DOHH2 (cell line): ENCODE measurements around the gene KBTBD8.
A peak's percentile ranks its signal among the peaks of the same experiment; 100 is the strongest.

Source experiments
- H3F3A ChIP-seq: fragments of 200-600 bp; sonication (generic), shearing (Covaris generic); 2 replicates; pipeline ENCODE4 v1.6.0; 2016; ENCODE audit warnings: antibody characterized with exemption, mild to moderate bottlenecking; ENCODE audit not compliant: control insufficient read depth, insufficient read depth
- H3K27ac ChIP-seq: fragments of 200-600 bp; sonication (generic); 2 replicates; pipeline ENCODE4 v1.5.1; 2014; ENCODE audit warnings: low read depth, mild to moderate bottlenecking, low read length, moderate library complexity
- H3K27me3 ChIP-seq: fragments of 200-600 bp; sonication (generic); 2 replicates; pipeline ENCODE4 v1.6.1; 2014; ENCODE audit warnings: mild to moderate bottlenecking, low read length, mixed read lengths; ENCODE audit not compliant: control insufficient read depth
- H3K36me3 ChIP-seq: fragments of 200-600 bp; sonication (generic); 2 replicates; pipeline ENCODE4 v1.6.1; 2014; ENCODE audit warnings: mild to moderate bottlenecking, low read length, moderate library complexity, mixed read lengths; ENCODE audit not compliant: control insufficient read depth
- H3K4me1 ChIP-seq: fragments of 200-600 bp; sonication (generic); 2 replicates; pipeline ENCODE4 v1.6.1; 2014; ENCODE audit warnings: mild to moderate bottlenecking, low read length, mixed read lengths; ENCODE audit not compliant: control insufficient read depth
- H3K4me2 ChIP-seq: fragments of 200-600 bp; sonication (generic); 2 replicates; pipeline ENCODE4 v1.6.0; 2014; ENCODE audit warnings: mild to moderate bottlenecking, low read length, moderate library complexity
- H3K4me3 ChIP-seq: fragments of 200-600 bp; sonication (generic); 2 replicates; pipeline ENCODE4 v1.5.1; 2014; ENCODE audit warnings: mild to moderate bottlenecking, low read length, mixed read lengths
- H3K79me2 ChIP-seq: fragments of 200-600 bp; sonication (generic); 2 replicates; pipeline ENCODE4 v1.6.1; 2014; ENCODE audit warnings: mild to moderate bottlenecking, low read length, mixed read lengths; ENCODE audit not compliant: control insufficient read depth
- H3K9me2 ChIP-seq: fragments of 200-600 bp; sonication (generic); replicated peaks from 2 replicates; pipeline ENCODE4 v1.6.1; 2014; ENCODE audit warnings: mild to moderate bottlenecking, low read length, mixed read lengths; ENCODE audit not compliant: control insufficient read depth
- H3K9me3 ChIP-seq: fragments of 200-600 bp; sonication (generic); 2 replicates; pipeline ENCODE4 v1.6.1; 2014; ENCODE audit warnings: antibody characterized with exemption, low read length, mixed read lengths; ENCODE audit not compliant: control insufficient read depth, insufficient read depth
- H4K20me1 ChIP-seq: fragments of 200-600 bp; sonication (generic); 2 replicates; pipeline ENCODE4 v1.6.0; 2014; ENCODE audit warnings: low read depth, mild to moderate bottlenecking, antibody characterized with exemption, low read length, moderate library complexity; ENCODE audit not compliant: control insufficient read depth, insufficient read depth
- CTCF ChIP-seq: fragments of 200-600 bp; sonication (generic); IDR thresholded peaks from one replicate; pipeline ENCODE4 v1.5.1; 2014; ENCODE audit warnings: antibody characterized with exemption, mild to moderate bottlenecking, low read depth, low read length; ENCODE audit not compliant: poor library complexity, severe bottlenecking
- EZH2phosphoT487 ChIP-seq: fragments of 200-600 bp; sonication (generic); IDR thresholded peaks from 2 replicates; pipeline ENCODE4 v1.6.1; 2017; ENCODE audit warnings: borderline replicate concordance, mild to moderate bottlenecking, antibody characterized with exemption, low read length, moderate library complexity, mixed read lengths

Gene KBTBD8

GRCh38 chr3:66957367-66957766 is 40.7 kb upstream of the KBTBD8 start:
- H3K27ac ChIP-seq = no peak overlapping the region
- H3K36me3 ChIP-seq = no peaks in the 10 kb centered on the region
- no peak for TF ChIP-seq EZH2phosphoT487
- TF ChIP-seq CTCF = no peak
- H3F3A ChIP-seq = no peaks in the 10 kb centered on the region
- H3K79me2 ChIP-seq = no peaks in the 10 kb centered on the region
- no peaks in the 10 kb centered on the region for H3K27me3 ChIP-seq
- no peaks in the 10 kb centered on the region for H3K4me1 ChIP-seq
- no peaks in the 10 kb centered on the region for H4K20me1 ChIP-seq
- no peak overlapping the region for H3K4me2 ChIP-seq
- no peaks in the 10 kb centered on the region for H3K9me2 ChIP-seq
- no peaks in the 10 kb centered on the region for H3K9me3 ChIP-seq
- no peak overlapping the region for H3K4me3 ChIP-seq

DNA sequence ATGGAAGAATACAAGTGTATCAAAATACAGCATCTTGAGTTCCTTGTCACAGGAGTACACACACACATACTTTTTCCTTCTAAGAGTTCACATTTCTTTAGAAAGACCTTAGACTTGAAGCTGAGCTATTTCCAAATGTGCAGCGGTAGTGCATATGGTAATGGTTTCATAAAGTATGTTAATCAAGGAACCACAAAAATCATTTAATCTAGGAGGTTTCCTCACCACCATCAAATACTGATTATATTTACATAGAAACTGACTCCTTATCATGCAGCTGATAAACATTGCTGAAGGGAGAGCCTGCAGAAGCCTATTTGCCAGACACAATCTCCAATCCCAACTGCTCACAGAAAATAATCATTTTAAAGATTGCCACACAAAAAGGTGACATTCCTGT is 40.0 kb upstream of the KBTBD8 start:
- Histone ChIP-seq H3K36me3 (no peaks in the 10 kb centered on the region), H3F3A (no peaks in the 10 kb centered on the region), H3K9me3 (no peaks in the 10 kb centered on the region), H3K27ac (no peak overlapping the region), H3K79me2 (no peaks in the 10 kb centered on the region), H3K4me3 (no peak overlapping the region), H4K20me1 (no peaks in the 10 kb centered on the region), H3K4me1 (no peaks in the 10 kb centered on the region), H3K27me3 (no peaks in the 10 kb centered on the region), H3K9me2 (no peaks in the 10 kb centered on the region), H3K4me2 (no peak overlapping the region)
- TF ChIP-seq CTCF (no peak), EZH2phosphoT487 (no peak)

DNA sequence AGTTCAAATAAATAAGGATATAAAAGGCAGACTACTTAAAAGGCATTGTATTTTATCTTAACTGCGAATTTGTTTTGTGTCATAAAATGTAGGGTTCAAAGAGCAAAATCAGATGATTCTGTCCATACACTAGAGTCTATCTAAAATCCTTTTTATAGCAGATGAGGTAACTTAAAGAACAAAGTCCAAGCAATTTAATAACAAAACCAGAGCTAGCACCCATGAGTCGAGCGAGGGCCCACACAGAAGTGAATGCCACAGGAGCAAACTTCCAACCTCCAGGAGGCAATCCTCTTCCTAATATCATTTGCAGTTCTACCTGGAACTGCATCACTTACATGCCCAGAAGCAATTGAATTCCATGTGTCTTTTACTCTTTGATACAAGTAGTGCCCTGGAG is 35.4 kb upstream of the KBTBD8 start:
- Histone ChIP-seq H3K27me3 (no peaks in the 10 kb centered on the region), H3K9me2 (no peaks in the 10 kb centered on the region), H3K4me3 (no peak overlapping the region), H3K4me1 (no peaks in the 10 kb centered on the region), H3F3A (no peaks in the 10 kb centered on the region), H3K27ac (no peak overlapping the region), H3K4me2 (no peak overlapping the region), H3K36me3 (no peaks in the 10 kb centered on the region), H3K79me2 (no peaks in the 10 kb centered on the region), H3K9me3 (no peaks in the 10 kb centered on the region), H4K20me1 (no peaks in the 10 kb centered on the region)
- TF ChIP-seq CTCF = no peak
- TF ChIP-seq EZH2phosphoT487 = no peak

DNA sequence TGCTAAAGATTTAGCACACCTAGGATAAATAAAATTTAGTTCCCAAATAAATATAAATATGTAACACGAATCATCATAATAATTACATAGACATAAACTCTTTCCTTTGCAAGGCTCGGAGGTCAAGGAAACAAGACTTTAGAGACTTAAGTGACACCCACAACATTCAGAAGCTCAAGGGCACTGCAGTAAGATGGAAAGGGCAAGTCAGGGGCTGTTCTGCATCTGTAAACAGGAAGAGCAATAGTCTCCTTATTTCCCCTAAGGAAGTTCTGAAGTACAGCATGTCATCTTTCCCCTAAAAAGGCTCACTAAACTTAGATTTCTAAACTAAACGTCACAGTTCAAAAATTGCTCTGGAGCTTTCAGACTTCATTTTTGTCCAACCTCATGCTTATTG is 26.9 kb upstream of the KBTBD8 start:
- Histone ChIP-seq H3K4me1 (peaks cover 26% of the 10 kb centered on the region), H3K9me2 (no peaks in the 10 kb centered on the region), H3K9me3 (no peaks in the 10 kb centered on the region), H3K79me2 (no peaks in the 10 kb centered on the region), H3K36me3 (no peaks in the 10 kb centered on the region), H3K27ac (peak overlapping the region; percentile 60), H3F3A (0 out of 2 replicates have a peak, but pooled peaks cover 4% of the 10 kb centered on the region), H3K4me3 (peak overlapping the region; percentile 52), H3K27me3 (no peaks in the 10 kb centered on the region), H4K20me1 (no peaks in the 10 kb centered on the region), H3K4me2 (peak overlapping the region; percentile 60)
- TF ChIP-seq EZH2phosphoT487 = no peak
- no peak for TF ChIP-seq CTCF
